Lower leg skin (tissue), 4 donors: ENCODE measurements around the gene WDFY4. TPM values are rescaled to one million over a fixed set of nuclear protein-coding genes. Genes with fewer than 3 reads are reported as not detected.

Experiments used
- DNase-seq, 2 donors: peaks; one replicate each; pipeline ENCODE4 v3.0.0-alpha.2; 2019; ENCODE audit warnings: low spot score in 2 of 2
- H3K4me3 ChIP-seq: fragments of 200-600 bp; sonication (generic); 2 replicates; pipeline ENCODE4 v1.5.1; 2017; ENCODE audit warnings: mild to moderate bottlenecking, low read depth; ENCODE audit not compliant: poor library complexity, severe bottlenecking
- POLR2A ChIP-seq, 2 donors: fragments of 450-650 bp; IDR thresholded peaks; one replicate each; pipeline ENCODE4 v1.6.1; 2016 to 2017; ENCODE audit warnings: antibody characterized with exemption in 2 of 2, mild to moderate bottlenecking in 1 of 2, moderate library complexity in 1 of 2
- WGBS, 2 donors: methylation state at CpG; one replicate each; pipeline ENCODE4 v1.1.5; 2018; 5-methylcytosine and 5-hydroxymethylcytosine counted together
- intact Hi-C: fragments of 100-400 bp; cut with DNase I; formaldehyde crosslinking; loops from one replicate; pipeline ENCODE4 v1.15.0; 2023; ENCODE audit warnings: low total_unique reads
- total RNA-seq, 4 donors: library from RNA; depleted of rRNA; stranded (reverse); fragments of >200 nt; gene quantifications; one replicate each; pipeline ENCODE4 v1.1.0, GENCODE V29; 2016
- TF ChIP-seq, protein P1 (sequence below), 3 donors: fragments of 450-650 bp; IDR thresholded peaks; one replicate each; pipeline ENCODE4 v1.5.1; 2016; ENCODE audit warnings: antibody characterized with exemption in 3 of 3, mild to moderate bottlenecking in 3 of 3, moderate library complexity in 2 of 3

WDFY4 gene
- total RNA-seq, 4 donors from 2014 or later, result 0.91 to 4.2 (median 1.1) TPM

DNA sequence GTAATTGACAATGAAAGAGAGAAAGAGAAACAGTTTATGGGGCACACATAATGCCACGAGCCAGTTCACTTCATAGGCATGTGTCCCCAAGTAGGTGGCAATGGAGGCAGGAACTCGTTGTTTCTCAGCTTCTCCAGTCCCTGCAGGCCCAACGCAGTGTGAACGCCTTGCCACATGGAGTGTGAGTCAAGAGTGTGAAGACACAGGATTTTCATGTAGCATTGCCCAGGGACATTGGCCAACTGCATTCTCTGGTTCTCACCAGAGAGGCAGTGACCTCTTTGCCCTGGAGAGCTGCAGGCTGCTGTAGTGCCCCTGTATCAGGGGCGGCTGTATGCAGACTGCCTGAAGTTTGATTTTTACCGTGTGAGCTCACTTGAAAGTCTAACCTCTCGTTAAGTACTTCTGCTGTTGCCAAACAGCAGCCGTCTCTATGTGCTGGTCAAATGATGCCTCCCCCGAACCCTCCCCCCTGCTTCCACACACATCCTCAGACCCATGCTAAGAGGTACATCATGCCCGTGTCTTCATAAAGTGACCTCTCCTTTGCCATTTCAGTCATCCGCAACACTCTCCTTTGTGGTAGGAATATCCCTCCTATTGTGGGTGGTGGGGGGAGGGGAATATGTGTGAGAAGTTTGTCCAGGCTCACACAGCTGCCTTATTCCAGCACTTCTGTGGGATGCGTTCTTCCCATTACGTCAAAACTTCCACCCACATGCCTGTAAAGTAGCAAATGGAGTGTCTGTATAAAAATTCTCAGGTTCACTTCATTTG, 242.3 kb downstream of the WDFY4 start:
- TF ChIP-seq, protein P1, sequence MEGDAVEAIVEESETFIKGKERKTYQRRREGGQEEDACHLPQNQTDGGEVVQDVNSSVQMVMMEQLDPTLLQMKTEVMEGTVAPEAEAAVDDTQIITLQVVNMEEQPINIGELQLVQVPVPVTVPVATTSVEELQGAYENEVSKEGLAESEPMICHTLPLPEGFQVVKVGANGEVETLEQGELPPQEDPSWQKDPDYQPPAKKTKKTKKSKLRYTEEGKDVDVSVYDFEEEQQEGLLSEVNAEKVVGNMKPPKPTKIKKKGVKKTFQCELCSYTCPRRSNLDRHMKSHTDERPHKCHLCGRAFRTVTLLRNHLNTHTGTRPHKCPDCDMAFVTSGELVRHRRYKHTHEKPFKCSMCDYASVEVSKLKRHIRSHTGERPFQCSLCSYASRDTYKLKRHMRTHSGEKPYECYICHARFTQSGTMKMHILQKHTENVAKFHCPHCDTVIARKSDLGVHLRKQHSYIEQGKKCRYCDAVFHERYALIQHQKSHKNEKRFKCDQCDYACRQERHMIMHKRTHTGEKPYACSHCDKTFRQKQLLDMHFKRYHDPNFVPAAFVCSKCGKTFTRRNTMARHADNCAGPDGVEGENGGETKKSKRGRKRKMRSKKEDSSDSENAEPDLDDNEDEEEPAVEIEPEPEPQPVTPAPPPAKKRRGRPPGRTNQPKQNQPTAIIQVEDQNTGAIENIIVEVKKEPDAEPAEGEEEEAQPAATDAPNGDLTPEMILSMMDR (IDR thresholded peaks at IDR 0.05), result no peak
- TF ChIP-seq POLR2A (IDR thresholded peaks at IDR 0.05), result no peak
- 85 to 87% methylated on average over 13 of the region's 13 CpGs for WGBS, 2 donors
- no peak for DNase-seq
- no peak overlapping the region for H3K4me3 ChIP-seq
- intact Hi-C loops, result no loop called here

DNA sequence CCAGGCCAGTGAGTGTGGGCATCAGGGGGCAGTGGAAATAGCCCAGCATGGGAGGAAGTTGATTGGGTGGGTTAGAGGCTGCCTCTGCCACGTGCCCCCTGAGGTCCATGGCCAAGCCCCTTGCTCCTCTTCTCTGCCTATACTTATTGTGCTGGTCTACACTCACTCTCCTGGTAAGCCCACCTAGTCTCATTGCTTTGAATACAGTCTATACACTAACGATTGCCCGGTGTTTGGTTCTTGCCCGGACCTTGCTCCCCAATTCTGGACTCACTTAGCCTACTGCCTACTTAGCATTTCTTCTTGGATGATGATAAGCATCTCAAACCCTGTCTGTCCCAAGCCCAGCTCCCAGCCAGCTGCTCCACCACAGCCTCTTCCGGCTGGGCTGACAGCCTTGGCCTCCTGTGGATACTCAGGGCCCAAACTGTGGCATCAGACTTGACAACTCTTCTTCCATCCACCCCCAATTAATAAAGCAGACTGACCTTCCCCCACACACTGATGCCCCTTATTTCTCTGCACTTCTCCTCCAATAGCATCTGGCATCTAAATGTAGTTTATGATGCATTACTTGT, 244.8 kb downstream of the WDFY4 start:
- no peak for DNase-seq
- 71 to 73% methylated on average over 5 of the region's 5 CpGs for WGBS, 2 donors
- H3K4me3 ChIP-seq, result no peak overlapping the region
- intact Hi-C loops, result no loop called here
- no peak for TF ChIP-seq POLR2A (IDR thresholded peaks at IDR 0.05)
- TF ChIP-seq, protein P1 (IDR thresholded peaks at IDR 0.05), result no peak

DNA sequence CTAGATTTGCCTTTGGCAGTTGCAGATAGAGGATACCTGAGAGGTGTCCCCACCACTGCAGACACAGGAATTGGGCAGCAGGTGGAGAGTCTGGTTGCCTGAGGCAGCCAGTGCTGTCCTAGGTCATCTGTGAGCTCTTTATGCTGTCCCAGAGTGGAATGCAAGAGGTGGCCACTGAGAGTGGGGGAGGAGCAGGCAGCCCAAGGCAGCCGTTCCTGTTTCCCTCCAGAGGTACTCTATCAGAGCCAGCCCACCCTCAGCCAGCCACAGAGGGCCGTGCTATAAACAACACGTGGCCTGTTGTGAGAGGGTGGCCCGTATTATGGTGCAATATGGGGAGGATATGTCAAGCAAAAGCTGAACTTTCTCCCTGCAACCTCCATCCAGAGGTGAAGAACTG, 246.5 kb downstream of the WDFY4 start:
- TF ChIP-seq, protein P1 (IDR thresholded peaks at IDR 0.05), result no peak
- no peak for TF ChIP-seq POLR2A (IDR thresholded peaks at IDR 0.05)
- intact Hi-C loops, result no loop called here
- WGBS, 2 donors, result 64 to 82% methylated on average over 4 of the region's 4 CpGs
- DNase-seq, result no peak
- no peak overlapping the region for H3K4me3 ChIP-seq

DNA sequence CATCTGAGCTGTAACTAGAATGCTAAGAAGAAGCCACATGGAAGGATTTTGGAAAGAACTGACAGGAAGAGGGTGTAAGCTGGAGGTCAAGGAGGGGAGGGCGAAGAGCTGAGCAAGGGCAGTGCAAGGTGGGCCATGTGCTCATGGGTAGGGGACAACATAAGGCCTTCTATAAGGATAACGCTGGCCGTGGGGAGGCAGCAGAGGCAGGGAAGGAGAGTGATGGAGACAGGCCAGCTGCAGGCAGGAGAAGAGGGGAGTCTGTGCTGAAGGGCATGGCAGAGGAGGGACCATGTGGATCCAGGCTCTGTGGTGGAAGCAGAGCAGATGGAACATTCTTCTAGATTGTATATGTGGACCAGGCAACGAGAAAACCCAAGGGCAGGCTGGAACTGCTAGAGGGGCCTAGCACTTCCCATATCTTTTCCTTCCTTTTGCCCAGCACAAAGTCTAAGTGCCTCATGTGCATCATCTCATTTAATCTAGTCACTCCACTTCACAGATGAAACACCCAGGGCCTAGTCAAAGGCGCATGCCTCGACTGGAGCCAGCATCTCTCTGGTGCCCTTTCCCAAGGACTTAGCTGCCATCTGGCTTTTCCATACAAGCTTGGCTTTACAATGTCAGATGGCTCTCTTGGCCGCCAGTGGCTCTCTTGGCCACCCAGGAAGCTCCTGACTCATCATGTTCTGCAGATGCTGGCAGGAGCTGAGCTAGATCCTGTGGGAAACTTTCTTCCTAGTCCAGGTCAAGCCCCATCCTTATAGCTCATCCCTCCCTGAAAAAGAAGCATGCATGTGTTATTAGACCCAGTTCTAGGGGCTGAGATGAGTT, 248.4 kb downstream of the WDFY4 start:
- no peak for DNase-seq
- TF ChIP-seq POLR2A (IDR thresholded peaks at IDR 0.05), result no peak
- TF ChIP-seq, protein P1 (IDR thresholded peaks at IDR 0.05), result no peak
- no peak overlapping the region for H3K4me3 ChIP-seq
- 86 to 87% methylated on average over 7 of the region's 7 CpGs for whole genome bisulfite sequencing, 2 donors
- intact Hi-C loops, result no loop called here

DNA sequence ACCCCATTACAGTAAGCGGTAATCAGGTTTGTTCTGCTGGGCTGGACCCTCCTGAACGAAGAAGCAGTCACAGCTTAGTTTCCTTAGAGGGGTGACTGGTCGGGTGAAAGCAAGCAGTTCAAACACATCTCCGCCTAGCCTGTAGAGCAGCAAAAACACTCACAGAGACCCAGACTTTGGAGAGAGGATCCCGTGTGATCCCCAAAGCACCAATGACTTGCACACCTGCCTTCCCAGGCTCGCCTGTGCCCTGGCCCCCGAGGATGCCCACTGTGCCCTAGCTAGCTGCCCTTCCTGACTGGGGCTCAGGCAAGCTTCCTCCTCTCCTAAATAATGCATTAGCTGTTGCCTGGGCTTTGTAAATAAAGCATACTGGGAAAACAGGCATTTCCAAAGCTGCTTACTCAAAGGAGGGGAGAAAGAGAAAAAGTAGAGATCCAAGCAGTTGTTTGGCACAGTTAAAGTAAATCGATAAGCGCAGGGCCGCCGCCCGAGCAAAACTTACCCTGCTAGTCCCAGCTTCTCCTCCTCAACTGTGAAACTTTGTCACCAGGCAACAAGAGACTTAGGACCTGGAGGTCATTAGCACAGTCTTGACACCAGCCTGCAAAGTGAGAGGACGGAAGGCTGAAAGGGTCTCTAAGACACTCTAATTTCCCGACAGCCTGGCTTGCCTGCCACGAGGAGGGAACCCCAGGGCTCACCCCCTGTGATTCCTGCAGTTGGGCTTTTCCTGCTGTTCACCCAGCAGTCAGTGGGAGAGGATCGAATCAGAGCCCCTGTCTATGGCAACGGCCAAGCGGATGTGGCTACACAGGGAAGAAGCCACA, 250.2 kb downstream of the WDFY4 start:
- H3K4me3 ChIP-seq, result no peak overlapping the region
- intact Hi-C loops, result no loop called here
- 58 to 61% methylated on average over 18 of the region's 18 CpGs for WGBS, 2 donors
- no peak for DNase-seq
- no peak for TF ChIP-seq POLR2A (IDR thresholded peaks at IDR 0.05)
- TF ChIP-seq, protein P1 (IDR thresholded peaks at IDR 0.05), result no peak
